Loucy (cell line): ENCODE results near the gene SASH1.

ENCODE experiments used
- H2AFZ ChIP-seq: fragments of 200-600 bp; sonication (generic); 2 replicates; pipeline ENCODE4 v1.6.0; 2016; ENCODE audit warnings: antibody characterized with exemption, mild to moderate bottlenecking, low read length, moderate library complexity
- H3F3A ChIP-seq: fragments of 200-600 bp; 2 replicates; pipeline ENCODE4 v1.6.0; 2016; ENCODE audit warnings: antibody characterized with exemption, low read depth, mild to moderate bottlenecking
- H3K27me3 ChIP-seq: fragments of 200-600 bp; sonication (generic); 2 replicates; pipeline ENCODE4 v1.6.1; 2014; ENCODE audit warnings: low read length, mild to moderate bottlenecking; ENCODE audit not compliant: insufficient read depth, poor library complexity, severe bottlenecking
- H3K36me3 ChIP-seq: fragments of 200-600 bp; sonication (generic); 2 replicates; pipeline ENCODE4 v1.6.1; 2016; ENCODE audit warnings: low read length; ENCODE audit not compliant: insufficient read depth
- H3K4me1 ChIP-seq: fragments of 200-600 bp; sonication (generic); 2 replicates; pipeline ENCODE4 v1.5.1; 2014; ENCODE audit warnings: low read length, mild to moderate bottlenecking; ENCODE audit not compliant: insufficient read depth, poor library complexity, severe bottlenecking
- H3K4me2 ChIP-seq: fragments of 200-600 bp; sonication (generic); 2 replicates; pipeline ENCODE4 v1.6.0; 2014; ENCODE audit warnings: antibody characterized with exemption, low read length, low read depth, mild to moderate bottlenecking; ENCODE audit not compliant: poor library complexity, severe bottlenecking
- H3K4me3 ChIP-seq: fragments of 200-600 bp; sonication (generic); 2 replicates; pipeline ENCODE4 v1.5.1; 2014; ENCODE audit warnings: low read length, mild to moderate bottlenecking, mixed read lengths; ENCODE audit not compliant: poor library complexity, severe bottlenecking
- H3K79me2 ChIP-seq: fragments of 200-600 bp; sonication (generic); 2 replicates; pipeline ENCODE4 v1.6.1; 2014; ENCODE audit warnings: low read length; ENCODE audit not compliant: insufficient read depth
- H3K9ac ChIP-seq: fragments of 200-600 bp; sonication (generic); 2 replicates; pipeline ENCODE4 v1.6.0; 2014; ENCODE audit warnings: mild to moderate bottlenecking, low read depth, low read length, moderate library complexity; ENCODE audit not compliant: poor library complexity, severe bottlenecking
- H3K9me2 ChIP-seq: fragments of 200-600 bp; sonication (generic); replicated peaks from 2 replicates; pipeline ENCODE4 v1.6.1; 2016; ENCODE audit warnings: low read depth, low read length, mixed read lengths
- H3K9me3 ChIP-seq: fragments of 200-600 bp; sonication (generic); 2 replicates; pipeline ENCODE4 v1.6.1; 2014; ENCODE audit warnings: mild to moderate bottlenecking, antibody characterized with exemption, low read length, low read depth; ENCODE audit not compliant: insufficient read depth
- H4K20me1 ChIP-seq: fragments of 200-600 bp; sonication (generic); 2 replicates; pipeline ENCODE4 v1.6.0; 2014; ENCODE audit warnings: antibody characterized with exemption, low read length, mild to moderate bottlenecking; ENCODE audit not compliant: insufficient read depth, poor library complexity, severe bottlenecking
- CTCF ChIP-seq: fragments of 200-600 bp; sonication (generic); conservative IDR thresholded peaks from 2 replicates; pipeline ENCODE4 v1.5.1; 2014; ENCODE audit warnings: mild to moderate bottlenecking, antibody characterized with exemption, low read length
- EZH2phosphoT487 ChIP-seq: fragments of 200-600 bp; IDR thresholded peaks from 2 replicates; pipeline ENCODE4 v1.6.1; 2018; ENCODE audit warnings: antibody characterized with exemption, mild to moderate bottlenecking, moderate library complexity, borderline replicate concordance

SASH1 gene

GRCh38 chr6:148507774-148508173 is 165.1 kb downstream of the SASH1 start:
- H2AFZ ChIP-seq = no peak overlapping the region
- no peak overlapping the region for H3K4me2 ChIP-seq
- no peaks in the 10 kb centered on the region for H4K20me1 ChIP-seq
- no peak overlapping the region for H3K4me3 ChIP-seq
- no peaks in the 10 kb centered on the region for H3K9me2 ChIP-seq
- TF ChIP-seq EZH2phosphoT487 (no peak), CTCF (no peak)
- no peak overlapping the region for H3K9ac ChIP-seq
- H3K27me3 ChIP-seq = no peaks in the 10 kb centered on the region
- peaks cover 3% of the 10 kb centered on the region for H3K4me1 ChIP-seq
- no peaks in the 10 kb centered on the region for H3K9me3 ChIP-seq
- H3K79me2 ChIP-seq = no peaks in the 10 kb centered on the region
- no peaks in the 10 kb centered on the region for H3K36me3 ChIP-seq
- no peaks in the 10 kb centered on the region for H3F3A ChIP-seq

GRCh38 chr6:148508401-148509041 is 165.9 kb downstream of the SASH1 start:
- Histone ChIP-seq H3K9ac (no peak overlapping the region), H3K4me2 (no peak overlapping the region), H2AFZ (no peak overlapping the region), H3K27me3 (no peaks in the 10 kb centered on the region), H3K4me1 (peaks cover 3% of the 10 kb centered on the region), H3F3A (no peaks in the 10 kb centered on the region), H4K20me1 (no peaks in the 10 kb centered on the region), H3K9me3 (no peaks in the 10 kb centered on the region), H3K36me3 (no peaks in the 10 kb centered on the region), H3K4me3 (no peak overlapping the region), H3K79me2 (no peaks in the 10 kb centered on the region), H3K9me2 (no peaks in the 10 kb centered on the region)
- TF ChIP-seq CTCF (no peak), EZH2phosphoT487 (no peak)

- Histone ChIP-seq H4K20me1 (no peaks in the 10 kb centered on the region), H3K27me3 (no peaks in the 10 kb centered on the region), H3K9me3 (no peaks in the 10 kb centered on the region), H3K79me2 (no peaks in the 10 kb centered on the region), H3K9me2 (no peaks in the 10 kb centered on the region), H3K9ac (no peak overlapping the region), H3K4me3 (no peak overlapping the region), H3K36me3 (no peaks in the 10 kb centered on the region), H3F3A (no peaks in the 10 kb centered on the region), H3K4me1 (peaks cover 3% of the 10 kb centered on the region), H2AFZ (no peak overlapping the region), H3K4me2 (no peak overlapping the region)
- TF ChIP-seq CTCF (no peak), EZH2phosphoT487 (no peak)
Observed at GRCh38 chr6:148509119-148509799, 166.6 kb downstream of the SASH1 start.
